Stimulated activated CD4-positive, alpha-beta T cell treated with anti-CD3 and anti-CD28 coated beads, Interleukin-12 subunit alpha, Interleukin-12 subunit beta, amount 100 ng/mL, for 24 hours (primary cell): ENCODE results near the gene GABARAPL1.
A peak's percentile ranks its signal among the peaks of the same experiment; 100 is the strongest.
"Not testable (repeated sequence)": the region's sequence is repeated elsewhere in the genome, so short reads cannot be mapped to it uniquely, and the experiment has no call there.

Experiments used
- DNase-seq, 2 experiments: peaks; one replicate each; pipeline ENCODE4 v3.0.0-alpha.2; 2020; ENCODE audit warnings: low read depth in 2 of 2

GABARAPL1 gene

DNA sequence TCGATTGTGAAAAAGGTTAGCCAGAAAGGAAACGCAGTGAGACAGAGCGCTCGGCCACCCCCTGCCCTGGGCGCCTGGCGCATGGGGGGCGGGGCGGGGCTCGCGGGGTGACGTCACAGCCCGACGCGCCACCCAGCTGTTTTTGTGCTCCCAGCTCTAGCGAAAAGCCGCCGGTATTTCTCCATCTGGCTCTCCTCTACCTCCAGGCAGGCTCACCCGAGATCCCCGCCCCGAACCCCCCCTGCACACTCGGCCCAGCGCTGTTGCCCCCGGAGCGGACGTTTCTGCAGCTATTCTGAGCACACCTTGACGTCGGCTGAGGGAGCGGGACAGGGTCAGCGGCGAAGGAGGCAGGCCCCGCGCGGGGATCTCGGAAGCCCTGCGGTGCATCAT is at the start of gene GABARAPL1:
GABARAPL1 (plus strand) TSS at position 139 of the 393 bp plus-strand sequence; CDS start at position 392, 253 bp downstream.
- peak; percentile 37 to 61 for DNase-seq

DNA sequence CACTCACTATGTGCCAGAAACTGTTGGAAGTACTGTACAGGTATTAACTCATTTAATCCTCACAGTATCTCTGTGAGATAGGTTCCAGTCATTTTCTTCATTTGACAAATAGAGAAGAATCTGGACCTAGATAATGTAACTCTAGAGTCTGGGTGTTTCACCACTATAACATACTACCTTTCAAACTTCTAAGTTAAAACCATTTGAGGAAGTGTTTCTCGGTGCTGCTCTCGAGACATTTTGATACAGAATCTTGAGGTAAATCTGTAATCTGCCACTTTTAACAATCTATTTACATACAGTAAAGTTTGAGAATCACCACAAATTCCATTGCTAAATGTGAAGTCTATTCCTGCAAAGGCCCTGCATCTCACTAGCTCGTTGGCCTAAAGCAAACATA is 49.6 kb upstream of the GABARAPL1 start:
- no peak for DNase-seq

DNA sequence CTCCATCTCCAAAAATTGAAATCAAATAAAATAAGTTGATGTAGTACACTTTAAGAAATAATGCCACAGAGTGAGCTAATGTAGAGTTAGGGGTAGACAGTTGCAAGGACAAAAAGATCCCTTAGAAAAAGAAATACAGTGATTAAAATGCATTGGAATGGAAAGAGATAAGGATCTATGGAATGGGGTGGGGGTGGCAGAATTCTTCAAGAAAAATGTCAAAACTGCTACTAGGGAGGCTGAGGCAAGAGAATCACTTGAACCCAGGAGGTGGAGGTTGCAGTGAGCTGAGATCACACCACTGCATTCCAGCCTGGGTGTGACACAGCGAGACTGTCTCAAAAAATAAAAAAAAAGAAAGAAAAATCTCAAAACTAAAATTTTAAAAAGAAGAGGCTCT is 47.3 kb upstream of the GABARAPL1 start:
- DNase-seq: no peak

DNA sequence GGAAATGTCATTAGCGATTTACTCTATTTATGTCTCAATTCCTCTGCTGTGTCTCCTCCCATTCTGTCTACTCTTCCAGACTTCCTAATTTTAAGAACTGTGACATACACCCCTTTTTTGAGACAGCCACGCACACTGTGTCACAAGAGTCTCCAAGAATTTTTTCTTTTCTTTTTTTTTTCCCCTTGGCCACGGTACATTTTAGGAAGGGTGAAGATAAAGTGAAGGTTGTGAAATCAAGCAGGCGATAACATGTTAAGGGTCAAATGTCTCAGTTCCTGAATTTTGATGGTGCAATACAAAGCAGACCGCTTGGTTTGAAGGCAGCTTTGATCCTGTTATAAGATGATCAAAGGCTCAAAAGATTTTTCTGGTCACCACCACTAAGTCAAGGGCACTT is 45.1 kb upstream of the GABARAPL1 start:
- no peak for DNase-seq

DNA sequence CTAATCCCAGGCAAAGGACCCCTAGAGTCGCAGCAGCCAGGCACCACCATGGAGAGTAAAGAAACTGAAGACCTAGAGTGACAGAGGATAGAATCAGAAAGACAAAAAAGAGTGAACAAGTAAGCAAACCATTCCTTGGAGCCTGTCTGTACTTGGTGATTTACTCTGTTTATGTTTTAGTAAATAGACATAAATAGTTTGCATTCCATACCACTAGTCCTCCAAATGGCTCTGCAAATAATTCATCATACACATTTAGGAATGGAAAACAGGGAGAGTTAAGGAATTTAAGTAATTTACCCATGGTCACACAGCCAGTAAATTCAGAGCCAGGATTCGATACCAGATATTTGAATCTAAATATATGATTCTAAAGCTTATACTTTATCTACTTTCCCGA is 43.6 kb upstream of the GABARAPL1 start:
- no peak for DNase-seq

DNA sequence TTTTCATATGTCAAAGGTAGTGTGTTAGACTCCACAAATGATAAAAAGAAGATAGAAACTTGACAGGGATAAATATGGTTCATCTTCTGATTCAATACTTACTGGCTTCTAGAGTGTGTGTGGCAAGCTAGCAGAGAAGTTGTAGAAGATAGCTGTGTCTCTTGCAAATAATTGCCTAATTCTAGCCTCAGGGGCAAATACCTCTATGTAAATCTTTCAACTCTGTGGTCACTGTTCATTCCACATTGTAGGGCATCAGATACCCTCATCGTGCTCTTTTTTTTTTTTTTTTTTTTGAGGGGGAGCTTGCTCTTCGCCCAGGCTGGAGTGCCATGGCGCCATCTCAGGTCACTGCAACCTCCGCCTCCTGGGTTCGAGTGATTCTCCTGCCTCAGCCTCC is 42.5 kb upstream of the GABARAPL1 start:
- no peak for DNase-seq

DNA sequence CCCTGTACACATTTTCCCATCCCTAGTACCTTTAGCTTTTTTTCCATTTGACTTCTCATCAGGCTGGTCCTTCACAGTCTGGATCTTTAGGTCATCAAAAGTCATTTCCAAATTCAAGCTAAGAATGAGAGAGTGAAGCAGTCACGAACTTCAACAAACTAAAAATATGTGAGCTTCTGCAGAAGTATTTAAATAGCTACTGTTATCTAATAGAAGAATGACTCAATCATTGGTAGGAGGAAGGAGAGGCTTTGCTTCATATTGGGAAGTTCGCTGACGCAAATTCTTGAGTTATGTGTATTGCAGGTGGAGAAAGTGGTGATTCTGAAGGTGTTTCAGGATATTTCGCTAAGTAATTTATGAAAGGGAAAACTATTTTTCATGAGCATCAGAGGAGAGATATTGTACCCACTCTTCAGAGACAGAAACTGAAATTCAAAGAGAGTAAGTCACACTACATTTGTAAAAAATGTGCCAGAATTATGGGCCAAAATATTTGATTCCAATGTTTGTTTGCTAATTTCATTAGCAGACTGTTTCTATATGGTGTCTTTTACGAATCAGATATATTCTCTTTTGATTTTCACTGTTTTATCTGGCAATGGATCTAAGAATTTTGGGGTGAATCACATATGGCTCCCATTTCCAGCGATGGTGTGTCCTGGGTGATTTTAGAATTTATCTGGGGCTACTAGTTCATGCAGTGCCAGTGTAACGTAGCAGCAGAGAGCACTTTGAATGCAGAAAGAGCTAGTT is 40.5 kb upstream of the GABARAPL1 start, which contains the start of gene OLR1:
OLR1 (minus strand) TSS at position 160 of the 756 bp plus-strand sequence; CDS start at position 105, 55 bp downstream.
- no peak for DNase-seq

DNA sequence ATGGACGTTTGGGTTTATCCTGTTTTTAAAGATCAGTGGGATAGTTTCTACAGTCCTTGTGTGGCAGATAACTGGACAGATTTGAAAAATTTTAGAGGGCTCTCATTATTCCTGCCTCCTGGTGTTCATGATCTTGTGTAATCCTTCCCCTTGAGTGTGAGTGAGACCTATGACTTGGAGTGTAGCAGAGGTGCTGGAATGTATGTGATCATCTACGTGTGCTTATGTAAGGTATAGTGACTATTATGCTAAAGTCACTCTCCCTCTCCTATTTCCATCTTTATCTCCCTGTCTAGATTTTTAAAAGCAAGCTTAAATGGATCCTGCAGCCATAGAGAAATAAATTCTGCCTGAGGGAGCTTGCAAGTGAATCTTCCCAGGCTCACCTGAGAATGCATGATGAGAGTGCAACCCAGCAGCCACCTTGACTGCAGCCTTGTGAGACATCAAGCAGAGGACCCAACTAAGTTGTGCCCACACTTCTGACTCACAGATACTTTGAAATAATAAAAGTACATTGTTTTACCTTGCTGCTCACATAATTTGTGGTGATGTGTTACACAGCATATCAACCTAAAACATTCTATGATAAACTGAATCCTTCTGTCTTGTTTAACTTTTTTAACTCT is 37.6 kb upstream of the GABARAPL1 start:
- DNase-seq: no peak

DNA sequence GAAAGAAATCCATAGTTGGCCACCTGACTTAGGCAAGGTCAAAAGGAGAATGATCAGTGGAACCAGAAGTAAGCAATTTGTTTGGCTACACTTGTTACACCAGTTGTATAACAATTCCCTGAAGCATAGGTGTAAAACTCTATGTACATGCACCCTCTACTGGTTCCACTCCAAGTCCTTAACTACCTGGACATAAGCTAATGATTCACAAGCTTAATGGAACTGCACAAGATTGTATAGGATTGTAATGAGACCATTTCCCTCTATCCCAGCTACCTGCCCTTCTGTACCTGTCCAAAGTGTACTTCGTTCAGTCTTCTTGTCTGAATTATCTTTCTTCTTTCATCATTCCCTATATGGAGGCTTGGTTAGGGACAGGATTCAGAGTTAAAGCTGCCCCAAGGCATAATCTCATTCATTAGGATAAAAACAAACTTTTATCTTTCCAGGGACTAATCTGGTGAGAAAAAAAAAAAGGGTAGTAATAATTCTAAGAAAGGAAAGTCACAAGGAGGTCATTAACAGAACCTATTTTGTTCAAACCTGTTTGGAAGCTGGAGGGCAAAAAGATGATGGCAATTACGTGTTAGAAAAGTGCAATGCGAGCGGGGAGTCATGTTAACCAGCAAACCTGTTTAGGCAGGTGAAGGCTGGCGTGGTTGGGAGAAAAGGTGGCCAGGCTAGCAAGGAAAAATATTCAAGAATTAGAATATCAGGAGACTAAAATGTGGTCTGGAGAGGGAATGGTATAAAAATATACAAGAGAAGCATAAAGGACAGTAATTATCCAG is 36.6 kb upstream of the GABARAPL1 start:
- DNase-seq: no peak

DNA sequence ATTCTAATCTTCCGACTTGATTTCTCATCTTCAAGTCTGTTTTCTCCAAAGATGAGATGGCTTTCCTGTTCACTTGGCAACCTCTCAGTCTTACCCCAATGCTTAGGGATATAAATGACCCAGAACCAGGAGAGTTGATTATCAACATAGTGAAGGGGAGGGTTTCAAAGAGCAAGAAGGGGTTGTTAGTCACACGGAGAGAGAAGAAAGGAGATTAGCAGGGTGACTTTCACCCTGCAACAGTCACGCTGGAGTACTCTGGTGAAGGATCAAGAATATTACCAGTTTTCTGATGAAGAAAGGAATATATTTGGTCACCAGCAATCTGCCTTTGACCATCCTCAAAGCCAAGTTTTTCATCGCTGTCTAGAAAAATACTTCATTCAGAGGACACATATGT is 33.9 kb upstream of the GABARAPL1 start, which contains the start of gene TMEM52B:
TMEM52B (plus strand) TSS at position 212 of the 400 bp plus-strand sequence. CDS start 543 bp downstream, outside the sequence.
- no peak for DNase-seq

DNA sequence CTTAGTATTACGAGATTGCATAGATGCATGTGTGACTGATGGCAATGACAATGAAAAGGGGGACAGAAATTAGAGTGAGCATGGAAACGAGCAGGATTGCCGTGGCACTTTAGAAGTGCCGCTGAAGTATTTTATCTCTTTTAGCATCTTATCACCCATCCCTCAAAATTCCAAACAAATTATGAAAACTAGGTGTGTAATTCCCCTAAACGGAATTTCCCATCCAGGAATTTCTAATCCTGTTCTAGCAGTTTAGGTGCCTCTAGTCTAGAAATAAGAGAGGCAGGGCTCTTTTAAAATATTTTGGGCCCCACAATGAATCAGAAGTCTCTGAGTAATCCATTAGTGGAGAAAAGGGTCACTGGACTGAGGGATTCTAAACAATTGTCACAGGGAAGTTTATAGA is 32.9 kb upstream of the GABARAPL1 start:
- DNase-seq: no peak

DNA sequence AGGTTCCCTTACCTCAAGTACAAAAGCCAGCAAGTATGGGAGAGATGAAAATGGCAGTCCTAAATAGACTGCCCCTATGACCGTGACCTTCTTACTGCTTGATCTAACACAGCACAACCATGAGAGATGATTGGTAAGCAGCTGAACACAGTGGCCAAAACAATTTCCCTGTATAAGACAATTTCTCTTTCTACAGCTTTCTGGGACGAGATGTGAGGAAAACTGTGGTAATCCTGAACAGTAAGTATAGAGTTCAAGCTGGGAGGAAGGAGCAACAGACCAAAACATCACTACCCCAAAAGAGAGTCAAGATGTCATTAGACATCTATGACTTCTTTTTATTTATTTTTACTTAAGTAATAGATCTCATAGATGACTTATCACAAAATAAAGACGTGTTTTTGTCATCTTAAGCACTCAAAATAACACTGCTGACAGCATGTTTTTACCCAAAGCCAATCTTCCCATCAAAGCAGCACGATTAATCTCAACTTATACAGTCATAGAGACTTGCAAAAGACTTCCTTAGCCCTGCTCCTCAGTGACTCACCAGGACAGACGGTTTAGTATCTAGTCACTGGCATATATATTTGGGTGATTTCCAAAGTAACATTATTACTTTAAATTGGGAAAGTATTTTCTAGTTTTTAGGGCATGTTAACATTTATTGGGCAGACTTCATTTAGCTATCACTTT is 30.2 kb upstream of the GABARAPL1 start:
- no peak for DNase-seq

DNA sequence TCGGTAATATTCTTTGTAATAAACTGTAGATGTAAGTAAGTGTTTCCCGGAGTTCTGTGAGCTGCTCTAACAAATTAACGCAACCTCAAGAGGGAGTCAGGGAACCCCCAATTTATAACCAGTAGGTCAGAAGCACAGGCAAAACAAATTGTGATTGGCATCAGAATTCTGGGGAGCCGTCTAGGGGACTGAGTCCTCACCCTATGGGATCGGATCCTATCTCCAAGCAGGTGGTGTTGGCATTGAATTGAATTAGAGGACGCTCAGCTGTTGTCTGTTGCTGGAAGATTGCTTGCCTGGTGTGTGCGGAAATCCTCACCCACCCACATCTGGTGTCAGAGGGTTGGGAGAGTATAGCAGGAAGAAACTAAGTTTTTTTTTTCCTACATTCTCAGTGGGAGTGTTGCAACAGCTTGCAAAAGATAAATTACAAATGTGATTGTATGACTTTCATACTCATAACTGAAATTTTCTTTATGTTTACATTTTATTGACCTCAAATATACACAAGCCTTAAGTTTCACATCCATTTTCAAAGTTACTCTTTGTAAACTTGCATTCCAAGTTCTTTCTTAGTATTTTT is 28.3 kb upstream of the GABARAPL1 start:
- no peak for DNase-seq

DNA sequence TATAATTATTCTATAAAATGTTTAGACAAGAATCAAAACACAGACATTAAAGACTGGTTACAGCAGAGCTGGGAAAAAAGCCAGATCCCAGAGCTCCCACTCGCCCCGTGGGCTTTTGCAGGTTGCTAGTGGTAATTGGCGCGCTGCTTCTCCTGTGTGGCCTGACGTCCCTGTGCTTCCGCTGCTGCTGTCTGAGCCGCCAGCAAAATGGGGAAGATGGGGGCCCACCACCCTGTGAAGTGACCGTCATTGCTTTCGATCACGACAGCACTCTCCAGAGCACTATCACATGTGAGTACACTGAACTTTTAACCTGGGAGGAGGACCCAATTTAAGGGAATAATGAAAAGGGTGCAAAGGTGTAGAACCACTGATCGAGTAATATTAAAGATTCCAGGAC is 26.4 kb upstream of the GABARAPL1 start:
- no peak for DNase-seq

DNA sequence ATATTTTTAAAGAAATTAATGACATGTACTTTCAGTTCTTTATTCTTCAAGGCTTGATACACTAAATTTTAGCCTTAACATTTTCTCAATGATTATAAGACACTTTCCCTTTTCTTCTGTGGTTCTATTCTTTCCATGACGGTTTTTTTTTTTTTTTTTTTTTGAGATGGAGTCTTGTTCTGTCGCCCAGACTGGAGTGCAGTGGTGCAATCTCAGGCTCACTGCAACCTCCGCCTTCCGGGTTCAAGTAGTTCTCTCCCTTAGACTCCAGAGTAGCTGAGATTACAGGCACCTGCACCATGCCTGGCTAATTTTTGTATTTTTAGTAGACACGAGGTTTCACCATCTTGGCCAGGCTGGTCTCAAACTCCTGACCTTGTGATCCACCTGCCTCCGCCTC is 25.7 kb upstream of the GABARAPL1 start:
- not testable (repeated sequence) for DNase-seq

DNA sequence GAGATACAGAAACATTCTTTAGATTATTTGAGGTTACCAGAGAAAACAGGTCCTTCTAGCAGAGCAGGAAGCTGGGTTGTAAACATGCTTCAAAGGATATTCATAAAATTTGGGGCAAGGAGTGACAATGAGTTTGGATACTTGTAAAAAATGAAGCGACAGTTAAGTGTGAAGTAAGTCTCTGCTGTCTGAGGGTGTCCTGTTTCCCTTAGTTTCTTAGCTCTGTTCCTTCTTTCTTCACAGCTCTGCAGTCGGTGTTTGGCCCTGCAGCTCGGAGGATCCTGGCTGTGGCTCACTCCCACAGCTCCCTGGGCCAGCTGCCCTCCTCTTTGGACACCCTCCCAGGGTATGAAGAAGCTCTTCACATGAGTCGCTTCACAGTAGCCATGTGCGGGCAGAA is 23.0 kb upstream of the GABARAPL1 start:
- DNase-seq: no peak

DNA sequence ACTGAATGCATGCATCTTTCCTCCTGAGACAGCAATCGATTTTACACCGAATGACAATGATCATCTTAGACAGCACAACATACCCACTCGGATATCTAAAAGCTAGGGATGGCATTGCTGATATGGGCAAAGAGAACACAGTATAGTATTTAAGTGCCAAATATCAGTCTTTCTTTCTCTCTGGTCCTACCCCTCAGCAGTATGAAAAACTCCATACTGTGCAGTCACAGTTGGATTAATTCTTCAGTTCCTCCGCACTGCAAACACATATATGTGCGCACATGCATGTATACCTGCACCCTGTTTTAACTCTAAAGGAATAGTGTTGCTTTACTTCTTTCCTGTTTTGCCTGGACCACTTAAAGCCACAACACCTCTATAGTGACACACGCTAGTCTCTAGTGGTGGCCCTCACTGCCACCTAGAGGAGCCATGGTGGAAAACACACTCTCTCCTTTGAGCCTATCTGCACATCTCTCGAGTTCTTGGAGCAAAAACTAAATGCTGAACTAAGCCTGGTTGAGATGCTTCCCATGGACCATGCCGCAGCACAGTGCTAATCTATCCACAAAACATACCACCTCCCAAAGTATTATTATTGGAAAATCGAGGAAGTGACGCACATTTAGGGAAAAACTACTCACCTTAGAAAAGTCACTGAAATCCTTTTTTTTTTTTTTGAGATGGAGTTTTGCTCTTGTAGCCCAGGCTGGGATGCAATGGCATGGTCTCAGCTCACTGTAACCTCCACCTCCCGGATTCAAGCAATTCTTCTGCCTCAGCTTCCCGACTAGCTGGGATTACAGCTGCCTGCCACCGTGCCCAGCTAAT is 21.9 kb upstream of the GABARAPL1 start:
- peak; percentile 16 to 34 for DNase-seq

DNA sequence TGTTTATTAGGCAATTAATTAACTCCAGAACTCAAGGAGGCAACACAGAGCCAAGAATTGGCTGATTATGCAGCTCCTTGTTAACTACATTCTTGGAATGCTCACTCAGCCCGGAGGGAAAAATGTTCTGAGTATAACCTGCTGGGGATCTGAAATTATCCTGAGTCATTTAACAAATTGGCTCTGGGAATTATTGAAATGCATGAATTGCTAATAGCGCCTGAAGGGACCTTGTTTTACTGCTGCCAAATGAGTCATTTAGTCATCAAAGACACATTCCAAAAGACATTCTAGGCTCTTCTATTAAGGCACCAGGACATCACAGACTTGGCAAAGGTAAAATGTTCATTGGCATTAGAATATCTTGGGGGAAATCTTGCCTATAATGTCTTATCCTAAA is 20.8 kb upstream of the GABARAPL1 start:
- DNase-seq: no peak

DNA sequence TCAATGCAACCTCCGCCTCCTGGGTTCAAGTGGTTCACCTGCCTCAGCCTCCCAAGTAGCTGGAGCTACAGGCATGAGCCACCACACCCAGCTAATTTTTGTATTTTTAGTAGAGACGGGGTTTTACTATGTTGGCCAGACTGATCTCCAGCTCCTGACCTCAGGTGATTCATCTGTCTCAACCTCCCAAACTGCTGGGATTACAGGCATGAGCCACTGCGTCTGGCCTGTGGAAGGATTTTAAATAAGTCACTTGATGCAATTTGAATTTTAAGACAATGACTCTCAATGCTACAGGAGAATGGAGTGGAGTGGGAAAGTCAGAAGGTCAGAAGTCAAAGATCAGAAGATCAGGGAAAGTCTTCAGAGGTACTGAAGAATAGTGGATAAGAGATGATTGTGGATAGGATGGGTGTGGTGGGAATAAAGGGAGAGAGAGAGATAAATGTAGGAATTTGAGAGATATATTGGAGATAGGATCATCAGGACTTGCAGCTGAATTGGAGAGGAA is 18.5 kb upstream of the GABARAPL1 start:
- no peak for DNase-seq

DNA sequence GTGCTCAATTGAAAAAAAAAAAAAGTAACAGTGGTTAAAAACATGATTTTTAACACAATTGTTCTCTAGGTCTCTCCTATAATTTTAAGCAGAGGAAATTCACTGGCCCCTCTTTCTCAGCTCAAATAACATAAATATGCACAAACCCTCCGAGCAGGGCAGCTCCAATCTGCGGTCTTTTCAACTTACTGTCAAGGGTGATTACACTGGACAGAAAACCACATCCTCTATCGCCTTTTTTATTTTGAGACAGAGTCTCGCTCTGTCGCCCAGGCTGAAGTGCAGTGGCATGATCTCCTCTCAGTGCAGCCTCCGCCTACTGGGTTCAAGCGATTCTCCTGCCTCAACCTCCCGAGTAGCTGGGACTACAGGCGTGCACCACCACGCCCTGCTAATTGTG is 16.5 kb upstream of the GABARAPL1 start:
- DNase-seq: no peak
